ENCODE data around the gene SCN9A. TPM values are rescaled to one million over a fixed set of nuclear protein-coding genes. Genes with fewer than 3 reads are reported as not detected.

SCN9A gene
- total and polyA plus RNA-seq, 10 of the 15 experiments (the other 5 are each of a cell fraction or from before 2014, with no cell fraction given) = 0.04 to 0.08 (median 0.08) TPM; not detected in 7

DNA sequence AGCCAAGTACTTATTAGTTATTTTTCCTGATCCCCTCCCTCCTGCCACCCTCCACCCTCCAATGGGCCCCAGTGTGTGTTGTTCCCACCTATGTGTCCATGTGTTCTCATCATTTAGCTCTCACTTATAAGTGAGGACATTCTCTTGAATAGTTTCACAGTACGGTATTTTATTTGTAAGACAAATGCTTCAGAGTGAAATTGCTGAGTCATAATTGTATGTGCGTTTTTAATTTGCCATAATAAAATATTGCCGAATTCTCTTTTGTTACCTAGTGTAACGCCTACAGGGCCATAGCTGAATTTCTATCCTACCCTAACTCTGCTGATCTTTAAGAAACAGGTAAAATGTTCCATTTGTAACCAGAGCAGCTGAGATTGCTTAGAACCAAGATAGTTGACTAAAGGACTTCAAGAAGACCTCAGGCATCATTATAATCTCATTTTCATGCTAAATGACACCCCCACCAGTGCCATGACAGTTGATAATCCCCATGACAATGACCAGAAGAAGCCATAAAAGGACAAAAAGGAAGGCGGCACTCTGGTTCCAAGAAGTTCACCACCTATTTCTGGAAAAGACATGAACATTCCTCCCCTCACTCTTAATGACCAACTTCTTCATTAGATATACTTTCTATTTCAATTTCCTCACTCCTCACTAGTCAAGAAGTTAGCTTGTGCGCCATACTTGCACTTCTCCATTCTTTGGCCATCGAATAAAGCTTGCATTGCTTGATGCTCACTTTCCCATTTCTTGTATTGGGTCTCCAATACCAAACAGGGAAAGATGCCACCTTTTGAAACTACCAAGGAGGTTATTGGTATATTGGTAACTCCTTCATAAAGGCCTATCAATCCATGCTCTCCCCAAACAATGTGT is 18.4 kb downstream of the SCN9A start:
- ChIA-PET POLR2A (no interaction called here), CTCF (no interaction called here), SMC1A (ENCODE audit: uncharacterized antibody, unreplicated experiment) (interaction anchor here (0.9 kb wide), 1 partner anchor 20 kb away, joined by 3 read pairs; no protein-coding TSS in a partner anchor), RAD21 (ENCODE audit: unreplicated experiment) (no interaction called here)
- DNase-seq (ENCODE audit: low read depth, low spot score) (no peak), ATAC-seq (no peak), FAIRE-seq (no peak)
- Histone ChIP-seq H3K79me2 (ENCODE audit: control insufficient read depth, insufficient read depth, low read length) (no peaks in the 10 kb centered on the region), H3K27ac (ENCODE audit: control insufficient read depth, insufficient read depth) (no peak overlapping the region), H3K36me3 (ENCODE audit: control insufficient read depth in 2 of 2, insufficient read depth in 2 of 2, low read length in 1 of 2) (no peaks in the 10 kb centered on the region), H2AFZ (ENCODE audit: control insufficient read depth, low read depth, low read length) (no peak overlapping the region), H3K9ac (ENCODE audit: control insufficient read depth, insufficient read depth, low read length) (no peak overlapping the region), H3K4me1 (ENCODE audit: control insufficient read depth, insufficient read depth, low read length) (no peaks in the 10 kb centered on the region), H4K20me1 (ENCODE audit: control insufficient read depth, insufficient read depth) (no peaks in the 10 kb centered on the region), H3K9me3 (replicated peaks; ENCODE audit: control insufficient read depth, insufficient read depth, low read length) (no peaks in the 10 kb centered on the region), H3K4me3 (no peak overlapping the region), H3K27me3 (replicated peaks in 1 of 2; ENCODE audit: control insufficient read depth in 2 of 2, insufficient read depth in 2 of 2, low read length in 1 of 2) (no peaks in the 10 kb centered on the region), H3K4me2 (ENCODE audit: control insufficient read depth, insufficient read depth) (no peak overlapping the region)
- intact Hi-C loops (cut with micrococcal nuclease; ENCODE audit: unreplicated experiment) (no loop called here), in situ Hi-C loops (cut with MboI) (no loop called here)
- no TSS peak for BruUV-seq (replicated peaks)
- WGBS (ENCODE audit: insufficient coverage, insufficient replicate concordance, low lambda C conversion rate, missing lambda C conversion rate) = 60% methylated on average over 7 of the region's 7 CpGs
- TF ChIP-seq HCFC1 (IDR thresholded peaks at IDR 0.05; ENCODE audit: low read length) (no peak), JUND (IDR thresholded peaks at IDR 0.05; ENCODE audit: low read depth, low read length) (no peak), TAF1 (IDR thresholded peaks at IDR 0.05; ENCODE audit: borderline replicate concordance, low read depth, low read length) (no peak), NBN (IDR thresholded peaks at IDR 0.05) (no peak), SIX5 (IDR thresholded peaks at IDR 0.05; ENCODE audit: low read depth, low read length, severe bottlenecking) (no peak), SREBF2 (IDR thresholded peaks at IDR 0.05; ENCODE audit: low read length) (no peak), CREB1 (IDR thresholded peaks at IDR 0.05; ENCODE audit: low read depth) (no peak)

DNA sequence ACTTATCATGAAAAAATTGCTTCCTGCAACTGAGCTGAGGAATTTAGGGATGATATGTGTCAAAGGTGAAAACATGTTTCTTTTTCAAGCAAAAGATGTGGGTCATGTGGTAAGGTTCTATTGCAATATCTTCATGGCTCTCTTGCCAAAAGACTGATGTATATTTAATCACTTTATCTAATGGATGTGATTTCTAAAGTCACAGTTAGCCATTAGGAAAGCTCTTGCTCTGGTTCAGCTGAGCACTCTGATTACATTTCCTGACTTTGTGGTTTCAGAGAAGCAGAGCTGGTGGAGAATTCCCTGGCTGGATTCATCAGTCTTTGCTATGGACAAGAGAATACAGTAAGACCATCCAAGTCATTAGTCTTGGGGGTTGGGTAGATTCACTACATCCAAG is 24.4 kb downstream of the SCN9A start:
- H3K79me2 ChIP-seq (ENCODE audit: control insufficient read depth, insufficient read depth, low read length) = no peaks in the 10 kb centered on the region
- ChIA-PET SMC1A (ENCODE audit: uncharacterized antibody, unreplicated experiment) (interaction anchor here (0.6 to 0.7 kb wide), 2 partner anchors 48 to 76 kb away, joined by 3 to 4 read pairs; no protein-coding TSS in a partner anchor), RAD21 (ENCODE audit: unreplicated experiment) (no interaction called here), POLR2A (no interaction called here), CTCF (no interaction called here)
- no peak overlapping the region for H3K4me2 ChIP-seq (ENCODE audit: control insufficient read depth, insufficient read depth)
- intact Hi-C loops (cut with micrococcal nuclease; ENCODE audit: unreplicated experiment) (no loop called here), in situ Hi-C loops (cut with MboI) (no loop called here)
- H3K4me3 ChIP-seq = no peak overlapping the region
- no peak for FAIRE-seq
- BruUV-seq (replicated peaks) = no TSS peak
- no peak overlapping the region for H3K27ac ChIP-seq (ENCODE audit: control insufficient read depth, insufficient read depth)
- DNase-seq (ENCODE audit: low read depth, low spot score) = no peak
- no peaks in the 10 kb centered on the region for H3K36me3 ChIP-seq (ENCODE audit: control insufficient read depth in 2 of 2, insufficient read depth in 2 of 2, low read length in 1 of 2)
- ATAC-seq = no peak
- no peak overlapping the region for H3K9ac ChIP-seq (ENCODE audit: control insufficient read depth, insufficient read depth, low read length)
- no peaks in the 10 kb centered on the region for H3K4me1 ChIP-seq (ENCODE audit: control insufficient read depth, insufficient read depth, low read length)
- H3K27me3 ChIP-seq (replicated peaks in 1 of 2; ENCODE audit: control insufficient read depth in 2 of 2, insufficient read depth in 2 of 2, low read length in 1 of 2) = no peaks in the 10 kb centered on the region
- H4K20me1 ChIP-seq (ENCODE audit: control insufficient read depth, insufficient read depth) = no peaks in the 10 kb centered on the region
- H2AFZ ChIP-seq (ENCODE audit: control insufficient read depth, low read depth, low read length) = no peak overlapping the region
- H3K9me3 ChIP-seq (replicated peaks; ENCODE audit: control insufficient read depth, insufficient read depth, low read length) = no peaks in the 10 kb centered on the region
- TF ChIP-seq, protein P1, sequence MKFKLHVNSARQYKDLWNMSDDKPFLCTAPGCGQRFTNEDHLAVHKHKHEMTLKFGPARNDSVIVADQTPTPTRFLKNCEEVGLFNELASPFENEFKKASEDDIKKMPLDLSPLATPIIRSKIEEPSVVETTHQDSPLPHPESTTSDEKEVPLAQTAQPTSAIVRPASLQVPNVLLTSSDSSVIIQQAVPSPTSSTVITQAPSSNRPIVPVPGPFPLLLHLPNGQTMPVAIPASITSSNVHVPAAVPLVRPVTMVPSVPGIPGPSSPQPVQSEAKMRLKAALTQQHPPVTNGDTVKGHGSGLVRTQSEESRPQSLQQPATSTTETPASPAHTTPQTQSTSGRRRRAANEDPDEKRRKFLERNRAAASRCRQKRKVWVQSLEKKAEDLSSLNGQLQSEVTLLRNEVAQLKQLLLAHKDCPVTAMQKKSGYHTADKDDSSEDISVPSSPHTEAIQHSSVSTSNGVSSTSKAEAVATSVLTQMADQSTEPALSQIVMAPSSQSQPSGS (IDR thresholded peaks at IDR 0.05; ENCODE audit: low read length) = no peak
- no peak for TF ChIP-seq ESRRA (IDR thresholded peaks at IDR 0.05; ENCODE audit: low read length)
- TF ChIP-seq YY1 (IDR thresholded peaks at IDR 0.05; ENCODE audit: low read depth, low read length) = no peak
- no peak for TF ChIP-seq STAT3 (IDR thresholded peaks at IDR 0.05; ENCODE audit: low read depth, low read length)
- no peak for TF ChIP-seq JUNB (IDR thresholded peaks at IDR 0.05)
- TF ChIP-seq ZSCAN29 (IDR thresholded peaks at IDR 0.05) = no peak
- TF ChIP-seq YBX1 (IDR thresholded peaks at IDR 0.05) = no peak
- no peak for TF ChIP-seq IRF3 (IDR thresholded peaks at IDR 0.05)
- TF ChIP-seq IKZF2 (IDR thresholded peaks at IDR 0.05) = no peak
- no peak for TF ChIP-seq ATF3 (IDR thresholded peaks at IDR 0.05; ENCODE audit: borderline replicate concordance, extremely low read depth, low read depth, low read length)
- no peak for TF ChIP-seq MYC (IDR thresholded peaks at IDR 0.05; ENCODE audit: insufficient read depth, insufficient read length, insufficient replicate concordance, low read length, severe bottlenecking)

Data from GM12878 (cell line).